ENCODE data around the gene RAB3GAP1.

RAB3GAP1 gene

GRCh38 chr2:135124924-135125886, 73.1 kb downstream of the RAB3GAP1 start:
- Histone ChIP-seq H3K27me3 (no peaks in the 10 kb centered on the region), H3K4me1 (no peaks in the 10 kb centered on the region), H3K9me3 (no peaks in the 10 kb centered on the region), H3K4me3 (ENCODE audit: low read depth, low read length) (no peak overlapping the region), H3K36me3 (no peaks in the 10 kb centered on the region)
- DNase-seq = no peak
- TF ChIP-seq CTCF (IDR thresholded peaks at IDR 0.05; ENCODE audit: low read depth, low read length) = no peak

- no peaks in the 10 kb centered on the region for H3K4me1 ChIP-seq
- no peaks in the 10 kb centered on the region for H3K9me3 ChIP-seq
- no peak for DNase-seq
- TF ChIP-seq CTCF (IDR thresholded peaks at IDR 0.05; ENCODE audit: low read depth, low read length) = no peak
- no peaks in the 10 kb centered on the region for H3K36me3 ChIP-seq
- H3K27me3 ChIP-seq = no peaks in the 10 kb centered on the region
- no peak overlapping the region for H3K4me3 ChIP-seq (ENCODE audit: low read depth, low read length)
Measured at GRCh38 chr2:135125940-135126339, 73.8 kb downstream of the RAB3GAP1 start.

- no peak for DNase-seq
- H3K4me1 ChIP-seq = no peaks in the 10 kb centered on the region
- no peaks in the 10 kb centered on the region for H3K9me3 ChIP-seq
- no peaks in the 10 kb centered on the region for H3K27me3 ChIP-seq
- TF ChIP-seq CTCF (IDR thresholded peaks at IDR 0.05; ENCODE audit: low read depth, low read length) = no peak
- H3K4me3 ChIP-seq (ENCODE audit: low read depth, low read length) = no peak overlapping the region
- H3K36me3 ChIP-seq = no peaks in the 10 kb centered on the region; the same call in 1 of the 2 replicates
Measured at GRCh38 chr2:135130751-135131150, 78.7 kb downstream of the RAB3GAP1 start.

GRCh38 chr2:135132314-135132713, 80.2 kb downstream of the RAB3GAP1 start:
- H3K36me3 ChIP-seq = no peaks in the 10 kb centered on the region; the same call in 1 of the 2 replicates
- H3K27me3 ChIP-seq = no peaks in the 10 kb centered on the region
- no peak overlapping the region for H3K4me3 ChIP-seq (ENCODE audit: low read depth, low read length)
- DNase-seq = no peak
- TF ChIP-seq CTCF (IDR thresholded peaks at IDR 0.05; ENCODE audit: low read depth, low read length) = no peak
- no peaks in the 10 kb centered on the region for H3K9me3 ChIP-seq
- H3K4me1 ChIP-seq = no peaks in the 10 kb centered on the region

GRCh38 chr2:135140606-135141005, 88.5 kb downstream of the RAB3GAP1 start:
- H3K36me3 ChIP-seq = no peaks in the 10 kb centered on the region; the same call in 1 of the 2 replicates
- no peak for TF ChIP-seq CTCF (IDR thresholded peaks at IDR 0.05; ENCODE audit: low read depth, low read length)
- no peaks in the 10 kb centered on the region for H3K27me3 ChIP-seq
- H3K9me3 ChIP-seq = no peaks in the 10 kb centered on the region
- no peak for DNase-seq
- H3K4me1 ChIP-seq = no peaks in the 10 kb centered on the region
- H3K4me3 ChIP-seq (ENCODE audit: low read depth, low read length) = no peak overlapping the region

GRCh38 chr2:135142323-135142722, 90.2 kb downstream of the RAB3GAP1 start:
- H3K27me3 ChIP-seq = no peaks in the 10 kb centered on the region
- H3K9me3 ChIP-seq = no peaks in the 10 kb centered on the region
- no peak for DNase-seq
- no peak for TF ChIP-seq CTCF (IDR thresholded peaks at IDR 0.05; ENCODE audit: low read depth, low read length)
- H3K36me3 ChIP-seq = no peaks in the 10 kb centered on the region
- no peaks in the 10 kb centered on the region for H3K4me1 ChIP-seq
- H3K4me3 ChIP-seq (ENCODE audit: low read depth, low read length) = no peak overlapping the region

All from BE2C (cell line).